Measurements from ENCODE around the gene KCNQ2.

KCNQ2 gene

GRCh38 chr20:63365601-63366389 is 106.7 kb downstream of the KCNQ2 start:
- DNase-seq = no peak

GRCh38 chr20:63364801-63365585 is 107.5 kb downstream of the KCNQ2 start:
- no peak for DNase-seq

GRCh38 chr20:63363981-63364561 is 108.4 kb downstream of the KCNQ2 start:
- DNase-seq = no peak

- DNase-seq = no peak
Measured at GRCh38 chr20:63363013-63363957, 109.2 kb downstream of the KCNQ2 start.

- DNase-seq = no peak
Measured at GRCh38 chr20:63362436-63363009, 109.9 kb downstream of the KCNQ2 start.

GRCh38 chr20:63361519-63362435 is 110.7 kb downstream of the KCNQ2 start:
- DNase-seq = no peak

- no peak for DNase-seq
Measured at GRCh38 chr20:63360850-63361518, 111.5 kb downstream of the KCNQ2 start, which contains the start of gene CHRNA4. CHRNA4 (minus strand) TSS chr20:63361349; CDS start chr20:63361165, 184 bp downstream.

GRCh38 chr20:63359937-63360849 is 112.3 kb downstream of the KCNQ2 start:
- DNase-seq = no peak

GRCh38 chr20:63359164-63359934 is 113.1 kb downstream of the KCNQ2 start:
- no peak for DNase-seq

GRCh38 chr20:63357921-63358905 is 114.2 kb downstream of the KCNQ2 start:
- no peak for DNase-seq

- no peak for DNase-seq
Measured at GRCh38 chr20:63356931-63357879, 115.2 kb downstream of the KCNQ2 start.

GRCh38 chr20:63356511-63356910 is 115.9 kb downstream of the KCNQ2 start:
- DNase-seq = no peak

- no peak for DNase-seq
Measured at GRCh38 chr20:63355781-63356295, 116.6 kb downstream of the KCNQ2 start.

GRCh38 chr20:63354636-63355350 is 117.7 kb downstream of the KCNQ2 start:
- no peak for DNase-seq

- no peak for DNase-seq
Measured at GRCh38 chr20:63352811-63353221, 119.6 kb downstream of the KCNQ2 start.

Measured in NCI-H2227 treated with DMSO at 0.1 percent for 48 hours (cell line).